HFF-Myc (cell line): ENCODE data around the gene SMIM41.

Experiments
- DNase-seq: peaks from one replicate; pipeline ENCODE4 v3.0.0-alpha.2; 2011; ENCODE audit warnings: low read depth; ENCODE audit errors: extremely low read depth
- H3K4me3 ChIP-seq: replicated peaks from 2 replicates; pipeline ENCODE4 v1.5.1; 2011; ENCODE audit warnings: low read depth, mild to moderate bottlenecking, control low read depth, low read length
- TF ChIP-seq, protein P1 (sequence below): IDR thresholded peaks from 2 replicates; pipeline ENCODE4 v1.5.1; 2012; ENCODE audit warnings: mild to moderate bottlenecking, low read depth, low read length, control low read depth; ENCODE audit errors: missing control alignments

The SMIM41 gene

DNA sequence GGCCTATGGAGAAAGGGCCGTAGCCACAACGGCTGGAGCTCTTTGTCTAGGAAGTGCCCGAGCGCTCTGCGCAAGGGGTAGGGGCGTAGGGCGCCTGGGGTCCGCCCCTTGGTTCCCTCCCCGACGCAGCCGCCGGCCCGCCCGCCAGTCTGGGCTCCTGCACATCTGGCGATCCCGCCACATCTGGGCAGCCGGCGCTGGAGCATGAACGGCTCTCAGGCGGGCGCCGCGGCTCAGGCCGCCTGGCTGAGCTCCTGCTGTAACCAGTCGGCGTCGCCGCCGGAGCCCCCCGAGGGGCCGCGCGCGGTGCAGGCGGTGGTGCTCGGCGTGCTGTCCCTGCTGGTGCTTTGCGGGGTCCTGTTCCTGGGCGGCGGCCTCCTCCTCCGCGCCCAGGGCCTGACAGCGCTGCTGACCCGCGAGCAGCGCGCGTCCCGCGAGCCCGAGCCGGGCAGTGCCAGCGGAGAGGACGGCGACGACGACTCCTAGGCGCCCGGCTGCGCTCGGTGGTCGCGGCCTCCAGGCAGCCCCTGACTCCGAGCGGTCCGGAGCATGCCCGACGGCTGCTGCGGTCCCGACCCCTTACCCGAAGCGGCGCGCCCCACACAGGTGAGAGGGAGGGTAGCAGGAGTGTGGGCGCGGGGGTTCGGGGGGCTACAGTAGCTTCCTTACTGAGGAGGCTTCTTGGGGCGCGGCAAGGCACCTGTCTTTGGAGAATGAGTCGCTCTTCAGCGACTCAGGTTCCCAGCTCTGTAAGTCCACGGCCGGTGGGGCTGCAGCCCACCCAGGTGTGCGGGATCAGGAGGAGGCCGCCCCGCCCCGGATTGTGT lies at the start of gene SMIM41:
SMIM41 (plus strand) TSS at position 129 of the 827 bp plus-strand sequence; CDS start at position 205, 76 bp downstream.
- TF ChIP-seq, protein P1, sequence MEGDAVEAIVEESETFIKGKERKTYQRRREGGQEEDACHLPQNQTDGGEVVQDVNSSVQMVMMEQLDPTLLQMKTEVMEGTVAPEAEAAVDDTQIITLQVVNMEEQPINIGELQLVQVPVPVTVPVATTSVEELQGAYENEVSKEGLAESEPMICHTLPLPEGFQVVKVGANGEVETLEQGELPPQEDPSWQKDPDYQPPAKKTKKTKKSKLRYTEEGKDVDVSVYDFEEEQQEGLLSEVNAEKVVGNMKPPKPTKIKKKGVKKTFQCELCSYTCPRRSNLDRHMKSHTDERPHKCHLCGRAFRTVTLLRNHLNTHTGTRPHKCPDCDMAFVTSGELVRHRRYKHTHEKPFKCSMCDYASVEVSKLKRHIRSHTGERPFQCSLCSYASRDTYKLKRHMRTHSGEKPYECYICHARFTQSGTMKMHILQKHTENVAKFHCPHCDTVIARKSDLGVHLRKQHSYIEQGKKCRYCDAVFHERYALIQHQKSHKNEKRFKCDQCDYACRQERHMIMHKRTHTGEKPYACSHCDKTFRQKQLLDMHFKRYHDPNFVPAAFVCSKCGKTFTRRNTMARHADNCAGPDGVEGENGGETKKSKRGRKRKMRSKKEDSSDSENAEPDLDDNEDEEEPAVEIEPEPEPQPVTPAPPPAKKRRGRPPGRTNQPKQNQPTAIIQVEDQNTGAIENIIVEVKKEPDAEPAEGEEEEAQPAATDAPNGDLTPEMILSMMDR = no peak
- H3K4me3 ChIP-seq = no peak within 1 kb of the TSS

DNA sequence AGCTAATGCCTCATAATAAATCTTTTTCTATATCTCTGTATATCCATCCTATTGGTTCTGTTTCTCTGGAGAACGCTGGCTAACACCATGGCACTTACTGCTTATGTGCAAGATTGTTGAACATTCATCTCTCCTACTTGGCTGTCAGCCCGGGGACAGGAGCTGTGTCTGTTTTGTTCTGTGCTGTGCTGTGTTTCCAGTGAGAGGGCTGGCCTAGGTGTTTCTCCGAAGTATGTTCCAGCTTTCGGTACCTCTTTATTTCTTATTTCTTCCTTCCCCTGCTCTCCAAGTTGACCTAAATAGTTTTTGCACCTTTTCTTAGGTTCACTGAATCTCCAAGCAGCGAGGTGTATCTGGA lies 47.1 kb upstream of the SMIM41 start:
- TF ChIP-seq, protein P1 = no peak
- DNase-seq = no peak
- H3K4me3 ChIP-seq = peak overlapping the region; percentile 24

More for the DNA sequence above, at the start of gene SMIM41:
- DNase-seq = no peak

DNA sequence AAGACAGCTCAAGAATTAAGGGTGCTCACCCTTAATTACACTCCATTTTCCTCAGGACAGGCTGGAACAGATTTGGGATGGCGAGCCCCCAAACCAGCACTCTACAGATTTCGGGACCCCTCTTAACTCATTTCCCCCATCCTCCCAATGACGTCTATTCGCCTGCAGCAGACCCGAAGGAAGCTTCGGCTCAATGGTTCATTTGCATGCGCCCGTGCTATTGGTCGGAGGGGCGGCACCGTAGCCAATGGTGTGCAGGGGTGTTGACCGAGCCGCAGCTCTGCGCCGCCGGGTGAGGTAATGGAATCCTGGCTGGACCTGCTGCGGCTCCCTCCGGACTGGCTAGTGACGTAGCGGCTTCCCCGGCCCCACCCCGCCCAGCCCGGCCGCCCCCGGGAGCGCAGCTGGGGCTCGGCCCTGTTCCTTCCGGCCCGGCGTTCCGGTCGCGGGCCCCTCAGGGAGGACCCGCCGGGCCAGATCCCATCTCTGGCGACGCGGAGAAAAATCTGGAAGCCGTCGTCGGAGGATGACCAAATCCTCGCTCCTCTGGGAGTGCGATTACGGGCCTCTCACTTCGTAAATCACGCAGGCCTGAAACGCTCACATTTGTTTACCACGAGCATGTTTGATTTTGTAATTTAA lies 46.6 kb upstream of the SMIM41 start:
- peak; percentile 83 for DNase-seq
- H3K4me3 ChIP-seq = peak overlapping the region; percentile 24
- TF ChIP-seq, protein P1 = no peak

GRCh38 chr12:52033446-52034140 lies 45.9 kb upstream of the SMIM41 start:
- DNase-seq = no peak
- H3K4me3 ChIP-seq = peak overlapping the region; percentile 22
- TF ChIP-seq, protein P1 = no peak

- TF ChIP-seq, protein P1 = no peak
- DNase-seq = no peak
- H3K4me3 ChIP-seq = no peak overlapping the region
These were observed 44.3 kb upstream of the SMIM41 start for GRCh38 chr12:52035190-52035589.

DNA sequence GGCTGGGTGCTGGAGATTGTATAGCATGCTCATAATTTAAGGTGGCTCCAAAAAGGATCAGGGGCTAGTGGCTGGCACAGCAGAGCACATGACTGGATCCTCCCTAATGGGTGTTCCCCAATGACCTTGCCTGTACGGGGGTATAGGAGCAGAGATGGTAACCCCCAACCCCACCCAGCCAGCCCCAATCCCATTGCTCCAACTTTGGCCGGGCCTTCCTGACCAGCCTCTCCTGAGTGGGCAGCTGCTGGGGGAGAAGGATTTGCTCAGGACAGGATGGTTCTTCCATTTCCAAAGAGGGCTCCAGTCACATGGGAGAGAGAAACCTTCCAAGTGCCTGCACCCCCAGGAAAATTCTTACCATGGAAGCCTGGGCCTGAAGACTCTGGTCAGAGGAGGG lies 43.6 kb upstream of the SMIM41 start:
- no peak overlapping the region for H3K4me3 ChIP-seq
- TF ChIP-seq, protein P1 = no peak
- no peak for DNase-seq
